ENCODE results near the gene FAT1. TPM values are rescaled to one million over a fixed set of nuclear protein-coding genes. Genes with fewer than 3 reads are reported as not detected.

The FAT1 gene
- total and polyA plus RNA-seq, 9 of the 15 experiments (the other 6 are each of a cell fraction or from before 2014, with no cell fraction given), result 6.0 to 38.4 (median 21.4) TPM

- no peak for TF ChIP-seq ZBTB8A (IDR thresholded peaks at IDR 0.05; ENCODE audit: partially characterized antibody)
- TF ChIP-seq CHD7 (IDR thresholded peaks at IDR 0.05; ENCODE audit: low read depth, low read length), result no peak
- TF ChIP-seq MLX (CRISPR knock-in tag; conservative IDR thresholded peaks at IDR 0.05), result no peak
Observed at GRCh38 chr4:186651624-186652023, 72.0 kb downstream of the FAT1 start (continued).
